Measurements from ENCODE around the gene PRKCQ. TPM values are rescaled to one million over a fixed set of nuclear protein-coding genes. Genes with fewer than 3 reads are reported as not detected.

The PRKCQ gene
- total RNA-seq, 1 donor from 2014 or later, result 3.5 TPM

DNA sequence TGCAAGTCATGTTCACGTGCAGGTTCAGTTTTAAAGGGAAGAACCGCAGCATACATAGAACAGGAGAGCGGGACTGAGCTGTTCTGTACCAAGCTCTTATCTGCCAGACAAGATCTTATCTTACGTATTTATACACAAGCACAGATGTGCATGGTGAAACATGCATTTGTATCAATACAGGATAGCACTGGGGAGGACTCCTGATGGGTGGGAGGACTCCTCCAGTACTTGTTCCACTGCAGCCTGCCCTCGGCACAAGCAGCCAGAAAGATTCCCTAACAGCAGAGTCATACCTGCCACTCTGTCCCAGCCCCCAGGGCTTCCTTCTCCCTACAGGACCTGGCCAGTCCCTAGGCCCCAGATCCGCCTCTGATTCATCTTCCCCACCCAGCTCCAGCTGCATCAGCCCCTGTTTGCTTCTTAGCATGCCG lies 13.2 kb upstream of the PRKCQ start:
- TF ChIP-seq EZH2 (IDR thresholded peaks at IDR 0.05) (no peak), EZH2phosphoT487 (IDR thresholded peaks at IDR 0.05) (no peak)
- TF ChIP-seq, protein P1, sequence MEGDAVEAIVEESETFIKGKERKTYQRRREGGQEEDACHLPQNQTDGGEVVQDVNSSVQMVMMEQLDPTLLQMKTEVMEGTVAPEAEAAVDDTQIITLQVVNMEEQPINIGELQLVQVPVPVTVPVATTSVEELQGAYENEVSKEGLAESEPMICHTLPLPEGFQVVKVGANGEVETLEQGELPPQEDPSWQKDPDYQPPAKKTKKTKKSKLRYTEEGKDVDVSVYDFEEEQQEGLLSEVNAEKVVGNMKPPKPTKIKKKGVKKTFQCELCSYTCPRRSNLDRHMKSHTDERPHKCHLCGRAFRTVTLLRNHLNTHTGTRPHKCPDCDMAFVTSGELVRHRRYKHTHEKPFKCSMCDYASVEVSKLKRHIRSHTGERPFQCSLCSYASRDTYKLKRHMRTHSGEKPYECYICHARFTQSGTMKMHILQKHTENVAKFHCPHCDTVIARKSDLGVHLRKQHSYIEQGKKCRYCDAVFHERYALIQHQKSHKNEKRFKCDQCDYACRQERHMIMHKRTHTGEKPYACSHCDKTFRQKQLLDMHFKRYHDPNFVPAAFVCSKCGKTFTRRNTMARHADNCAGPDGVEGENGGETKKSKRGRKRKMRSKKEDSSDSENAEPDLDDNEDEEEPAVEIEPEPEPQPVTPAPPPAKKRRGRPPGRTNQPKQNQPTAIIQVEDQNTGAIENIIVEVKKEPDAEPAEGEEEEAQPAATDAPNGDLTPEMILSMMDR (IDR thresholded peaks at IDR 0.05), result no peak
- H3K27me3 Mint-ChIP-seq (ENCODE audit: insufficient read depth, low read depth), result peaks cover 7% of the 10 kb centered on the region

DNA sequence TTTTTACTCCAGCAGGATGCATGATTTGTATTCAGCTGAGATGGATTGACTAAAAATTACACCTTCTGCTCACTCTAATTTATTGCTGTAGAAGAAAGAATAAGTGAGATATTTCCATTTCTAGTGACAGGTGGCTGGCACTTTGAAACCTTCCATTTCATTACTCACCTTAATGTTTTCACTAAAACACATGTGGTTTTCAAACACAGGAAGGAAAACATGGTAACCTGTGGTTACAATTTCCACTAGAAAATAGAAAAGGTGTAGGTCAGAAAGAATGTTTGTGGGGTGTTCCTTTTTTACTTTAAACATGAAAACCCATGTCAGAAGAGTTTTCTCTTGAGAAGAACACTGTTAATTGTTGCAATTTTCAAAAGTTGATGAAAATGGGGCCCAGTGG lies 12.0 kb upstream of the PRKCQ start:
- no peaks in the 10 kb centered on the region for H3K79me2 ChIP-seq (ENCODE audit: low read depth)
- TF ChIP-seq EZH2 (IDR thresholded peaks at IDR 0.05) (no peak), EZH2phosphoT487 (IDR thresholded peaks at IDR 0.05) (no peak)
- TF ChIP-seq, protein P1 (IDR thresholded peaks at IDR 0.05), result no peak
- Mint-ChIP-seq H3K9me3 (no peaks in the 10 kb centered on the region), H3K4me3 (no peak overlapping the region), H3K4me1 (peaks cover 6% of the 10 kb centered on the region), H3K27ac (no peak overlapping the region), H3K27me3 (ENCODE audit: insufficient read depth, low read depth) (peaks cover 7% of the 10 kb centered on the region), H3K36me3 (no peaks in the 10 kb centered on the region)
- H3K27me3 ChIP-seq, result no peaks in the 10 kb centered on the region
- H3K9me3 ChIP-seq (ENCODE audit: low read depth), result no peaks in the 10 kb centered on the region
- H4K20me1 ChIP-seq (ENCODE audit: low read depth), result no peaks in the 10 kb centered on the region
- no peak for DNase-seq (ENCODE audit: low spot score)
- H3K4me1 ChIP-seq, result no peaks in the 10 kb centered on the region
- H3K36me3 ChIP-seq, result no peaks in the 10 kb centered on the region
- H3K9ac ChIP-seq, result no peak overlapping the region
- no peak overlapping the region for H3K27ac ChIP-seq
- H3K4me2 ChIP-seq, result no peak overlapping the region
- H3F3A ChIP-seq (ENCODE audit: low read depth), result no peaks in the 10 kb centered on the region
- H3K4me3 ChIP-seq, result no peak overlapping the region
- no peak overlapping the region for H2AFZ ChIP-seq (replicated peaks)

More for the DNA sequence above, 13.2 kb upstream of the PRKCQ start:
- no peaks in the 10 kb centered on the region for H3K36me3 ChIP-seq
- Mint-ChIP-seq H3K4me3 (no peak overlapping the region), H3K4me1 (peaks cover 6% of the 10 kb centered on the region), H3K36me3 (no peaks in the 10 kb centered on the region), H3K9me3 (no peaks in the 10 kb centered on the region), H3K27ac (no peak overlapping the region)
- no peaks in the 10 kb centered on the region for H3K9me3 ChIP-seq (ENCODE audit: low read depth)
- H3K79me2 ChIP-seq (ENCODE audit: low read depth), result no peaks in the 10 kb centered on the region
- H2AFZ ChIP-seq (replicated peaks), result no peak overlapping the region
- no peak overlapping the region for H3K27ac ChIP-seq
- H3K27me3 ChIP-seq, result no peaks in the 10 kb centered on the region
- no peaks in the 10 kb centered on the region for H3F3A ChIP-seq (ENCODE audit: low read depth)
- no peaks in the 10 kb centered on the region for H4K20me1 ChIP-seq (ENCODE audit: low read depth)
- no peak overlapping the region for H3K4me2 ChIP-seq
- H3K4me3 ChIP-seq, result no peak overlapping the region
- no peaks in the 10 kb centered on the region for H3K4me1 ChIP-seq
- no peak for DNase-seq (ENCODE audit: low spot score)
- no peak overlapping the region for H3K9ac ChIP-seq

DNA sequence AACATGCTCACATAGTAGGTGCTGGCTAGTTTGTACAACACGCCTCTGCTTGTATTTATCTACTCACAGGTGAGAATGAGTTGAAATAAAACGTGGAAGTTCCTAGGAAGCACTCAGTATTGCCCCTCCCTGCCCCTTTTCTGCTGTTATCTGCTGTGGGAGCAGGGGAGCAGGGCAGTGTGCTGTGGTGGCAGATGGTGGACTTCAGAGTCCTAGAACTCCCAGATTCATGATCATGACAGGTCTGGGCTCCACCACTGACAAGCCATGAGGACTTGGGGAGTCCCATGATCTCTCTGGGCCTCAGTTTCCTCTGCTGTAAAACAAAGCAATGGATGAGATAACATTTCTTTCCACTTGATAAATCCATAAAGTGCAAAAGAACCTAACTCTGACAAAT lies 11.6 kb upstream of the PRKCQ start:
- Mint-ChIP-seq H3K4me3 (no peak overlapping the region), H3K9me3 (no peaks in the 10 kb centered on the region), H3K27me3 (ENCODE audit: insufficient read depth, low read depth) (peaks cover 7% of the 10 kb centered on the region), H3K4me1 (peaks cover 6% of the 10 kb centered on the region), H3K27ac (no peak overlapping the region), H3K36me3 (no peaks in the 10 kb centered on the region)
- no peak overlapping the region for H3K9ac ChIP-seq
- no peaks in the 10 kb centered on the region for H3K9me3 ChIP-seq (ENCODE audit: low read depth)
- H3K27ac ChIP-seq, result no peak overlapping the region
- no peaks in the 10 kb centered on the region for H3F3A ChIP-seq (ENCODE audit: low read depth)
- no peaks in the 10 kb centered on the region for H3K36me3 ChIP-seq
- H4K20me1 ChIP-seq (ENCODE audit: low read depth), result no peaks in the 10 kb centered on the region
- H3K4me3 ChIP-seq, result no peak overlapping the region
- H3K79me2 ChIP-seq (ENCODE audit: low read depth), result no peaks in the 10 kb centered on the region
- H3K4me2 ChIP-seq, result no peak overlapping the region
- TF ChIP-seq EZH2phosphoT487 (IDR thresholded peaks at IDR 0.05) (no peak), EZH2 (IDR thresholded peaks at IDR 0.05) (no peak)
- TF ChIP-seq, protein P1 (IDR thresholded peaks at IDR 0.05), result no peak
- no peak overlapping the region for H2AFZ ChIP-seq (replicated peaks)
- DNase-seq (ENCODE audit: low spot score), result no peak
- no peaks in the 10 kb centered on the region for H3K27me3 ChIP-seq
- no peaks in the 10 kb centered on the region for H3K4me1 ChIP-seq

All from neural progenitor cell (in vitro differentiated cells).